Inferior parietal cortex (tissue), 1 donor: ENCODE data around the gene ST7.
"Not testable (repeated sequence)": the region's sequence is repeated elsewhere in the genome, so short reads cannot be mapped to it uniquely, and the experiment has no call there.

Source experiments
- DNase-seq: peaks from one replicate; pipeline ENCODE4 v3.0.0-alpha.2; 2016; ENCODE audit errors: extremely low spot score

ST7 gene

DNA sequence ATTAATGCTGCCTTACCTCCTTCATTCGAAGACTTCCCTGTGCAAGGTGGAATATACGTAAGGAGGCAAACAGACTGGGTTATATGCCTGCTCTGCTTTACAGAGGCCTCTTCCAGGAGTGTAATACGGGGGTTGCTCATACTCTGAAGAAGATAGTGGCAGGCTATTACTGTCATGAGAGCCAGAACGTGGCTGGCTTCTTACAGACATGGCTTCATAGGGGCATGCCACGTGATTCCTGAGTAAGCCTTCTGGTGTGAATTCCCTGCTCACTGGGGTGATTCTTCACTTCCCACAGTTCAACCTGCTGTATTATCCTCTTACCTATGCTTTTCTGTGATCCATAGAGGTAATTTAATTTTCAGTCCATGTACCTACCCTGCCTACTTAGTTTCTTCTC lies 141.8 kb downstream of the ST7 start:
- no peak for DNase-seq

GRCh38 chr7:117096330-117096729 lies 143.0 kb downstream of the ST7 start:
- DNase-seq: no peak

DNA sequence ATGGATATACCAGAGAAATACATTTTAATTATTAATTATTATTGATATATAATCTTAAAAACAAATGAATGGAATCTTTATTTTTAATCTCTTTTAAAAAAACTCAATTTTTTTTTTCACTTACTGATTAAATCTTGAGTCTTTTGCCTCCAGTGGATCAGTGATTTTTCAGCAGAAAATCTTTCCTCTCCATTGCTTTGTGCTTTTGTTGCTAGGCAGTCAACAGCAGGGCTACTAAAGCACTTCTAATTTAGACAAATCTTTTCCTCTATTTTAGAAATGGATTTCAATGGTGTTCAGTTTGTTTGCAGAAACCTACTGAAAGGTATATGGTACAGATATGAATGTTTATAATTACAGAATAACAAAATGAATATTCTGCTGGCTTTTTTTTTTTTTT lies 143.6 kb downstream of the ST7 start:
- no peak for DNase-seq

- DNase-seq: no peak
These were observed 144.6 kb downstream of the ST7 start for GRCh38 chr7:117097860-117098259.

- no peak for DNase-seq
These were observed 145.2 kb downstream of the ST7 start for GRCh38 chr7:117098457-117098856.

GRCh38 chr7:117101026-117101425 lies 147.7 kb downstream of the ST7 start:
- DNase-seq: no peak

GRCh38 chr7:117110480-117111315 lies 157.4 kb downstream of the ST7 start:
- DNase-seq: no peak

DNA sequence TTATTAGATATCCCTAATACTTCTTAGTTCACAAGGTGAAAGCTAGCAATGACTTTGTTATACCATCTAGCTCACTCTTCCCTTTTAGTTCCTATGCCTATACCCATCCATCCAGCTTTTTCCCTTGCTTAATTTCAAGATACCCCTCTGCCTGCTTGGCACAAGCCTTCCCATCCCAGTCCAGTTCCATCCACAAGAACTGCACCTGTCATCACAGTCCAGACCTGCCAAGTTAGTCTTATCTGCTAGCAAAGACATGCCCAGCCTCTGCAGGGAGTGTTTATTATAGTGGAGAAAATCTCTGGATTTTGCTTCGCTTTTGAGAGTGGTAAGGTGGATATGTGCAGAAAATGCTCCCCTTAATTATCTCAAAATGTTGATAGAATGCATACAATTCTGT lies 158.2 kb downstream of the ST7 start:
- DNase-seq: no peak

DNA sequence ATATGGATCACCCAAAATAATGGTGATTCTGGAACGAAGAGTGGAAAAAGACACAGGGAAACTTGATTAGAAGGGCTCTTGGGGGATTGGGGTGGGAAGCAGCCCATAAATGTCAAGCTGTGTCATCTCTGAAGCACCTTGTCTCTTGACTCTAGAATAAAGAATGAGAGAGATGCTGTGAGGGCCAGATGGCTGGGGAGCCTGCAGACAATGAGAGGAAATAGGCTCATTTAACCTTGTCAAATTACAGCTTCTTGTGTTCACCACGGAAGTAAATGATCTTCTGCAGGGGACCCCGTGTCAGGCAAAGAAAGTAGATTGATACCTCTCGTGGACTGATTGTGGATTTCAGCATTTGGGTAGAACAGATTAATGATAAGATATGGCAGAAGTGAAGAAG lies 159.3 kb downstream of the ST7 start:
- DNase-seq: no peak

DNA sequence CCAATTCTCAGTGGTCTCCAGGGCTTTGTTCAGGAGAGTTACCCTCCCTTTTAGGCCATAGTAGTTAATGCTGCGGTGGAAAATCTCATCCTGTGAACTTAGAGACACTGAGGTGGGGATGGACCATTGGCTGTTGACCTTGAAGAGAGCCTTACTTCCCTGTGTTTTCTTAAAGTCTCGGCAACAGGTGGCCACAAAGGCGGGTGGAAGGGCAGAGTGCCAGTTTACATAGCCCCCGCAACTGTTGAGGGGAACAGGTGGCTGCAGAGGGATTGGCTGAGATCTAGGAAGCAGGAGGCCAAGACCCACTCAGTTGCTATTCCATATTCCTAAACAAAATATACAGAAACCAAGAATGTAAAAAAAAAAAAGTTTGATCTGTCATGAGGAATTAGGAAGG lies 160.6 kb downstream of the ST7 start:
- no peak for DNase-seq

- DNase-seq: no peak
These were observed 161.0 kb downstream of the ST7 start for GRCh38 chr7:117114272-117114671.

GRCh38 chr7:117116211-117116610 lies 162.9 kb downstream of the ST7 start:
- no peak for DNase-seq

DNA sequence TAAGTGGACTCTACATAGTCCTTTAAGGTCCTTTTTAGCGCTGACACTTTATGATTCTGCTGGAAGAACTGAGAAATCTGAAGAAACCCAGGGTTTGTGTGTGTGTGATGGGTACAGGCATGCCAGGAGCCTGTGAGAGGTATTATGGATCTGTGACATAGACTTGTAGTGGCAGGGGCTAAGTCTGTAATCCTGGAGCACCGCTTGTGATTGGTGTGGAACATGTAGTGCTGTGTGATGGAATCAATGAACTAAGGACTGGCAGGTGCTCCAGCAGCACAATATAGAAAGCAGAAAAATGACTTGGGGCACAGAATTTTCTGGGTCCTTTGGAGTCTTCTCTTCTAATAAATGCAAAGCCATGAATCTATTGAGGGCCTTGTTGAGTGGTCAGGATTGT lies 163.9 kb downstream of the ST7 start:
- DNase-seq: no peak

- DNase-seq: no peak
These were observed 165.4 kb downstream of the ST7 start for GRCh38 chr7:117118579-117119180.

DNA sequence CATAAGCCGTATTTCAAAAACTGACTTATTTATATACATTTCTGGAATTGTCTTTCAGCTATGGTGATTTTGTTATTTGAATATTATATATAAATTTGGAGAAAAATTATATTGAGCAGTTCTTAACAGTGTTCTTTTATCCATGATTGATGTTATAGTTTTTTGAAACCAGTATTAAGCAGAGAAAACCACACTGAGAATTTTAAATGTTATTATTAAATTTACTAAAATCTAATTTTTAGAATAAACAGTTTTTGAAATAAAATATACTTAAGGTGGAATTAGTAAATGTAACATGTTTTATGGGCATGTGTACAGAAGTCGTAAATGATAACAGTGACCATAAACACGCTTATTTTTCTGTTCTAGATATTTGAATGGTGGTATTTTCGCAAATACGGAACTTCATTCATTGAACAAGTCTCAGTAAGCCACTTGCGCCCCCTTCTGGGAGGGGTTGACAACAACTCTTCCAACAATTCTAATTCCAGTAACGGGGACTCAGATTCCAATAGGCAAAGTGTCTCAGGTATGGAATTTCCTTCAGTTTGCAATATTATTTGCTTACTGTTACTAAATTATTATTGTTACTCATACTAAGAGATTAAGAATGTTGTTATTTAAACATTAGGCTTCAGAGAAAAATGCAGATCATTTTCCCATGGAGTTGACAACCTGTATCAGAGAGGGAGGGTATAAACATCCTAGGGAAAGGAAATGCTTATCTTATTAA lies 166.1 kb downstream of the ST7 start:
- DNase-seq: peak; percentile 94

- DNase-seq: not testable (repeated sequence)
These were observed 167.0 kb downstream of the ST7 start for GRCh38 chr7:117120321-117120720.

DNA sequence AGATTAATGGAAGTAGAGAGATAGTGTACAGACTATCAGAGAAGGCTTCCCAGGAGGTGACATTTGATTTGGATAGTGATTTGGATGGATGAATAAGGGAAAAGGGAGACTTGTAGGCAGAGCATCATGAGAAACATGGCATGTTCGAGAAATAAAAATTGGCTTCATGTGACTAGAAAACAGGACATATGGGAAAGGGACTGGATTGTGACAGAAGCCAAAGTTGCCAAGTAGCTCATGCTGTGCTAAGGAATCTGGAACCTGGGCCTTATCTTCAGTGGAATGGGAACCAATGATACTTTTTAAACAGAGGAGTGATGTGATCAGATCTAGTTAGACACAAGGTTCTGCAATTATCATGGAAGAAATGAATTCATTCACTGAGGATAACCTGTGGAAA lies 168.7 kb downstream of the ST7 start:
- not testable (repeated sequence) for DNase-seq

GRCh38 chr7:117122536-117122935 lies 169.2 kb downstream of the ST7 start:
- no peak for DNase-seq

DNA sequence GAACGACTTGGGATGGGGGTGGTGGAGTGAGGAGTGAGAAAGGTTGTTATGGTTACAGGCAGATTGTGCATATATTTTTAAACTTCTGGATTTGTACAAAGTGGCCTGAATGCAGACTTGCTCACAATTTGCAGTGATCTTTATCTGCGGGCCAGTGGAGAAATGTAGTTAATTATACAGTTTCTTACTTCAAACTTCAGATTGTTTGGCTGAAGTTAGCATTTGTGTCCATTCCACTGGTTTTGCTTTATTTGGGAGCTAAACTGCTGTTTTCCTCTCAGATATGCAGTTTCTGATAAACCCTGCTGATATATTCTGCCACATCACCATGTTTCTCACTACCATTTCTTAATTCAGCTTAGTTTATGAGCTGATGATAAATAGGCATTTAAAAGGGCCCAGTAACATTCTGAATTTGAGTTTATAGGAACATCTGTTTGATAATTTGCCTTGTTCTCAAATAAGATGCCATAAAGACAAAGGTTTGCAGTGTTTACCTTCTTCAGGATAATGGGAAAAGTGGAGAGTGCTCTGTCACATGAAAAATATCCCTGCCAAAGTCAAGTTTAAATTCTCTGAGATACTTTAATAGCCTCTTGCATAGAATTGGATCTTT lies 170.1 kb downstream of the ST7 start:
- DNase-seq: no peak

DNA sequence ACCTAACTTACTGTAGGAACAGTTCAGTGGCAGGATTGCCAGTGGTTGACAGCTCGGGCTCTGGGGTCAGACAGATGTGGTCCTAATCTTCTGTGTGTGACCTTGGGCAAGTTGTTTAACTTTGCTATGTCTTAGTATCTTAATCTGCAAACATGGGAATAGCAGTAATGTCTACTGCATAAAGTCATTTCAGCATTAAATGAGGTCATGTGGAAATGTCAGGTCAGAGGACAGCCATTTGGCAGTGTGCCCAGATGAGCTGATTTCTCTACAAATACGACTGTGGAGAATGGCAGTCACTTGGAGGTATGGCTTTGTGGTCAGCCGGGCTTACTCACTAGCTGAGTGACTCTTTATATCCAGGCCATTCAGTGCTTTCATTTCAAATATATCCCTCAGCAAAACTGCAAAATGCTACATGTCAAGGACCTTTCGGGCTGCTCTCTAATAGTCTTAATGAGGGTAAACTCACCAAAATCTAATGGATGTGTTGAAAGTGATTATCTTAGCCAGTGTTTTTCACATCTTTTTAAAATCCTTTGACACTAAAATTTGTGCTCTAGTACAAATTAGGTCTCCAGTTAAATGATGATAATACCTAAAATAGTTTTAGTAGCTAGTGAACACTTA lies 171.4 kb downstream of the ST7 start:
- DNase-seq: no peak

GRCh38 chr7:117126676-117127075 lies 173.4 kb downstream of the ST7 start:
- no peak for DNase-seq
